ENCODE data around the gene BTAF1.
A peak's percentile ranks its signal among the peaks of the same experiment; 100 is the strongest.

BTAF1 gene

GRCh38 chr10:92068900-92069299, 145.3 kb downstream of the BTAF1 start:
- Mint-ChIP-seq H3K36me3 (ENCODE audit: low read depth) (no peaks in the 10 kb centered on the region), H3K27me3 (ENCODE audit: low read depth) (no peaks in the 10 kb centered on the region), H3K27ac (no peak overlapping the region), H3K9me3 (no peaks in the 10 kb centered on the region), H3K4me3 (no peak overlapping the region), H3K4me1 (no peaks in the 10 kb centered on the region)
- TF ChIP-seq, protein P1, sequence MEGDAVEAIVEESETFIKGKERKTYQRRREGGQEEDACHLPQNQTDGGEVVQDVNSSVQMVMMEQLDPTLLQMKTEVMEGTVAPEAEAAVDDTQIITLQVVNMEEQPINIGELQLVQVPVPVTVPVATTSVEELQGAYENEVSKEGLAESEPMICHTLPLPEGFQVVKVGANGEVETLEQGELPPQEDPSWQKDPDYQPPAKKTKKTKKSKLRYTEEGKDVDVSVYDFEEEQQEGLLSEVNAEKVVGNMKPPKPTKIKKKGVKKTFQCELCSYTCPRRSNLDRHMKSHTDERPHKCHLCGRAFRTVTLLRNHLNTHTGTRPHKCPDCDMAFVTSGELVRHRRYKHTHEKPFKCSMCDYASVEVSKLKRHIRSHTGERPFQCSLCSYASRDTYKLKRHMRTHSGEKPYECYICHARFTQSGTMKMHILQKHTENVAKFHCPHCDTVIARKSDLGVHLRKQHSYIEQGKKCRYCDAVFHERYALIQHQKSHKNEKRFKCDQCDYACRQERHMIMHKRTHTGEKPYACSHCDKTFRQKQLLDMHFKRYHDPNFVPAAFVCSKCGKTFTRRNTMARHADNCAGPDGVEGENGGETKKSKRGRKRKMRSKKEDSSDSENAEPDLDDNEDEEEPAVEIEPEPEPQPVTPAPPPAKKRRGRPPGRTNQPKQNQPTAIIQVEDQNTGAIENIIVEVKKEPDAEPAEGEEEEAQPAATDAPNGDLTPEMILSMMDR (IDR thresholded peaks at IDR 0.05; ENCODE audit: unreplicated experiment in 3 of 3): no peak

DNA sequence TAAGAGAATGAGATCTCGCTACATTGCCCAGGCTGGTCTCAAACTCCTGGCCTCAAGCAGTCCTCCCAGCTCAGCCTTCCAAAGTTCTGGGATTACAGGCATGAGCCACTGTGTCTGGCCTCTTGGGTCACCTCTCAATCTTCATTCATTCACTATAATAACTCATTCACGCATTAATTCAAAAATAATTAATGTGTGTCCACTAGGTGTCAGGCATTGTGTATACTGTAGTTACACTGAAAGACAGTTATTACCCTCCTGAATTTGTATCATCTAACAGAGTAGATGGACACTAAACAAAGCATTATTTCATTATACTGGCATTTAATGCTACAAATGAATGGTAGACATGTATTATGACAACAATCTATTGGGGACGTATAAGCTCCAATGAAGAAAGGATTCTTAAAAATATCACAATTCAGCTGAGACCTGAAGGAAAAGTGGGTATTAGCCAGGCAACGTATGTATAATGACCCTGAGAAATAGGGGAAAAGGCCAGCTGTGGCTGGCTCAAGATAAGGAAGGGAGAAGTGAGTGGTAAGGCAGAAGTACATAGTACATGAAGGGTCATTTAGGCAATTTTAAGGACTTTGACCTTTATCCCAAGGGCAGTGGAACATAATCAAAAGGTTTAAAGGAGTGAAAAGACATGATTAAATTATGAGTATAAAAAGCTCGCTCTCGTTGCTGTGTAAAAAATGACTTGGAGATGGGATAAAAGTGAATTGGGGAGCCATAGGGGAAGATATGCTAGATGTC, 150.7 kb downstream of the BTAF1 start:
- no peak overlapping the region for H3K27ac Mint-ChIP-seq
- H3K36me3 Mint-ChIP-seq (ENCODE audit: low read depth): no peaks in the 10 kb centered on the region
- no peak overlapping the region for H3K4me3 Mint-ChIP-seq
- H3K9me3 Mint-ChIP-seq: no peaks in the 10 kb centered on the region
- no peaks in the 10 kb centered on the region for H3K4me1 Mint-ChIP-seq
- no peaks in the 10 kb centered on the region for H3K27me3 Mint-ChIP-seq (ENCODE audit: low read depth)
- TF ChIP-seq, protein P1 (IDR thresholded peaks at IDR 0.05; ENCODE audit: unreplicated experiment in 3 of 3): peak in 1 of 3 experiments; percentile 13

DNA sequence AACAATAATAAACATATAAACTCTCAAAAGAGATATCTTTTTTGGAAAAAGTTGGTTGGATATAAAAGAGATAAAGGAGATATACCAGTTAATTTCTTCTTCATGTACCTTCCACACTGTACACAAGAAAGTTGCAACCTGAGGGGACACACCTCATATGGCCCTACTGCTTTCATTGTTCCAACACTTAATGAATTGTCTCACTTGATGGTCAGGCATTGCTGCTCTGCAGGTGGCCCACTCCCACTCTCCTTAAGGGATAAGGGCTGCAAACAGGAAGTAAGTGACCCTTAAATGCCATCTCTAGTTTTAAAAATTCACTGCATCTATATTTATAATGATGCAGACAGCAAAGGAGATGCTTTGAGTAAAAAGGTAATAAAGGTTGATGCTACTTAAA, 152.3 kb downstream of the BTAF1 start:
- no peak overlapping the region for H3K27ac Mint-ChIP-seq
- H3K4me1 Mint-ChIP-seq: no peaks in the 10 kb centered on the region
- H3K9me3 Mint-ChIP-seq: no peaks in the 10 kb centered on the region
- H3K27me3 Mint-ChIP-seq (ENCODE audit: low read depth): no peaks in the 10 kb centered on the region
- H3K4me3 Mint-ChIP-seq: no peak overlapping the region
- H3K36me3 Mint-ChIP-seq (ENCODE audit: low read depth): peaks cover 5% of the 10 kb centered on the region
- TF ChIP-seq, protein P1 (IDR thresholded peaks at IDR 0.05; ENCODE audit: unreplicated experiment in 3 of 3): no peak

DNA sequence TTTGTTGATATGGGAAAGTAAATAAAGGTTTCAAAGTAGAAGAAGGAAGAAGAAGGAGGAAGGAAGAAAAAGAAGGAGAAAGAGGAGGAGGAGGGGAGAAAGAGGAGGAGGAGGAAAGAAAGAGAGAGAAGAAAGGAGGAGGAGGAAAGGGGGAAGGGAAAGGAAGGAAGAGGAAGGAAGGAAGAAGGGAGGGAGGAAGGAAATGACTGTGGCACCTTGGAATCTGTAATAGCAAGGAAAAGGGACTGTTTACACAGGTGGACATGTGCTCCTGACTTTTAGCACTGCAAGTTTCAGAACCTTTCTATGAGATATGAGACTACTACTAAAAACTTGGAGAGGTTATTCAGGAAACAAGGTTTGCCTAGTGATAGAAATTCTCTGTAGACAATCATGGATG, 153.2 kb downstream of the BTAF1 start:
- Mint-ChIP-seq H3K27me3 (ENCODE audit: low read depth) (no peaks in the 10 kb centered on the region), H3K9me3 (no peaks in the 10 kb centered on the region), H3K4me1 (no peaks in the 10 kb centered on the region), H3K27ac (no peak overlapping the region), H3K4me3 (no peak overlapping the region), H3K36me3 (ENCODE audit: low read depth) (peaks cover 7% of the 10 kb centered on the region)
- TF ChIP-seq, protein P1 (IDR thresholded peaks at IDR 0.05; ENCODE audit: unreplicated experiment in 3 of 3): no peak

- peaks cover 7% of the 10 kb centered on the region for H3K36me3 Mint-ChIP-seq (ENCODE audit: low read depth)
- H3K9me3 Mint-ChIP-seq: no peaks in the 10 kb centered on the region
- no peak overlapping the region for H3K27ac Mint-ChIP-seq
- H3K27me3 Mint-ChIP-seq (ENCODE audit: low read depth): no peaks in the 10 kb centered on the region
- no peak overlapping the region for H3K4me3 Mint-ChIP-seq
- TF ChIP-seq, protein P1 (IDR thresholded peaks at IDR 0.05; ENCODE audit: unreplicated experiment in 3 of 3): no peak
- H3K4me1 Mint-ChIP-seq: no peaks in the 10 kb centered on the region
Measured at GRCh38 chr10:92079003-92079402, 155.4 kb downstream of the BTAF1 start.
